ENCODE measurements around the gene GPT2.
"Not testable (repeated sequence)": the region's sequence is repeated elsewhere in the genome, so short reads cannot be mapped to it uniquely, and the experiment has no call there.

Gene GPT2

GRCh38 chr16:46924402-46924801, 40.2 kb downstream of the GPT2 start:
- FAIRE-seq: no peak

GRCh38 chr16:46926470-46927225, 42.5 kb downstream of the GPT2 start:
- FAIRE-seq: no peak

- no peak for FAIRE-seq
Measured at GRCh38 chr16:46927273-46927672, 43.1 kb downstream of the GPT2 start.

GRCh38 chr16:46928811-46929210, 44.6 kb downstream of the GPT2 start:
- no peak for FAIRE-seq

GRCh38 chr16:46929378-46930332, 45.5 kb downstream of the GPT2 start:
- FAIRE-seq: no peak

GRCh38 chr16:46930861-46931260, 46.7 kb downstream of the GPT2 start:
- no peak for FAIRE-seq

GRCh38 chr16:46932802-46933201, 48.6 kb downstream of the GPT2 start:
- FAIRE-seq: no peak

- FAIRE-seq: no peak
Measured at GRCh38 chr16:46937536-46937935, 53.4 kb downstream of the GPT2 start.

GRCh38 chr16:46944713-46945112, 60.6 kb downstream of the GPT2 start:
- FAIRE-seq: not testable (repeated sequence)

- peak; percentile 80 for FAIRE-seq
Measured at GRCh38 chr16:46947900-46948547, 63.9 kb downstream of the GPT2 start.

- no peak for FAIRE-seq
Measured at GRCh38 chr16:46948548-46949166, 64.5 kb downstream of the GPT2 start.

GRCh38 chr16:46949241-46949892, 65.2 kb downstream of the GPT2 start:
- no peak for FAIRE-seq

- no peak for FAIRE-seq
Measured at GRCh38 chr16:46950009-46950408, 65.8 kb downstream of the GPT2 start.

GRCh38 chr16:46954562-46954961, 70.4 kb downstream of the GPT2 start:
- FAIRE-seq: no peak

GRCh38 chr16:46961373-46962353, 77.5 kb downstream of the GPT2 start:
- FAIRE-seq: no peak

- FAIRE-seq: no peak
Measured at GRCh38 chr16:46962629-46963028, 78.5 kb downstream of the GPT2 start.

GRCh38 chr16:46968063-46968435, 83.9 kb downstream of the GPT2 start:
- no peak for FAIRE-seq

GRCh38 chr16:46970089-46970488, 85.9 kb downstream of the GPT2 start:
- no peak for FAIRE-seq

GRCh38 chr16:46971271-46971670, 87.1 kb downstream of the GPT2 start:
- FAIRE-seq: no peak

GRCh38 chr16:46972429-46973206, 88.5 kb downstream of the GPT2 start:
- no peak for FAIRE-seq

Measured in TTC549 (cell line).